Loucy (cell line): ENCODE results near the gene FGD6.
"Not testable (repeated sequence)": the region's sequence is repeated elsewhere in the genome, so short reads cannot be mapped to it uniquely, and the experiment has no call there.

ENCODE experiments used
- H2AFZ ChIP-seq: fragments of 200-600 bp; sonication (generic); 2 replicates; pipeline ENCODE4 v1.6.0; 2016; ENCODE audit warnings: antibody characterized with exemption, mild to moderate bottlenecking, low read length, moderate library complexity
- H3F3A ChIP-seq: fragments of 200-600 bp; 2 replicates; pipeline ENCODE4 v1.6.0; 2016; ENCODE audit warnings: antibody characterized with exemption, low read depth, mild to moderate bottlenecking
- H3K27me3 ChIP-seq: fragments of 200-600 bp; sonication (generic); 2 replicates; pipeline ENCODE4 v1.6.1; 2014; ENCODE audit warnings: low read length, mild to moderate bottlenecking; ENCODE audit not compliant: insufficient read depth, poor library complexity, severe bottlenecking
- H3K36me3 ChIP-seq: fragments of 200-600 bp; sonication (generic); 2 replicates; pipeline ENCODE4 v1.6.1; 2016; ENCODE audit warnings: low read length; ENCODE audit not compliant: insufficient read depth
- H3K4me1 ChIP-seq: fragments of 200-600 bp; sonication (generic); 2 replicates; pipeline ENCODE4 v1.5.1; 2014; ENCODE audit warnings: low read length, mild to moderate bottlenecking; ENCODE audit not compliant: insufficient read depth, poor library complexity, severe bottlenecking
- H3K4me2 ChIP-seq: fragments of 200-600 bp; sonication (generic); 2 replicates; pipeline ENCODE4 v1.6.0; 2014; ENCODE audit warnings: antibody characterized with exemption, low read length, low read depth, mild to moderate bottlenecking; ENCODE audit not compliant: poor library complexity, severe bottlenecking
- H3K4me3 ChIP-seq: fragments of 200-600 bp; sonication (generic); 2 replicates; pipeline ENCODE4 v1.5.1; 2014; ENCODE audit warnings: low read length, mild to moderate bottlenecking, mixed read lengths; ENCODE audit not compliant: poor library complexity, severe bottlenecking
- H3K79me2 ChIP-seq: fragments of 200-600 bp; sonication (generic); 2 replicates; pipeline ENCODE4 v1.6.1; 2014; ENCODE audit warnings: low read length; ENCODE audit not compliant: insufficient read depth
- H3K9ac ChIP-seq: fragments of 200-600 bp; sonication (generic); 2 replicates; pipeline ENCODE4 v1.6.0; 2014; ENCODE audit warnings: mild to moderate bottlenecking, low read depth, low read length, moderate library complexity; ENCODE audit not compliant: poor library complexity, severe bottlenecking
- H3K9me2 ChIP-seq: fragments of 200-600 bp; sonication (generic); replicated peaks from 2 replicates; pipeline ENCODE4 v1.6.1; 2016; ENCODE audit warnings: low read depth, low read length, mixed read lengths
- H3K9me3 ChIP-seq: fragments of 200-600 bp; sonication (generic); 2 replicates; pipeline ENCODE4 v1.6.1; 2014; ENCODE audit warnings: mild to moderate bottlenecking, antibody characterized with exemption, low read length, low read depth; ENCODE audit not compliant: insufficient read depth
- H4K20me1 ChIP-seq: fragments of 200-600 bp; sonication (generic); 2 replicates; pipeline ENCODE4 v1.6.0; 2014; ENCODE audit warnings: antibody characterized with exemption, low read length, mild to moderate bottlenecking; ENCODE audit not compliant: insufficient read depth, poor library complexity, severe bottlenecking
- CTCF ChIP-seq: fragments of 200-600 bp; sonication (generic); conservative IDR thresholded peaks from 2 replicates; pipeline ENCODE4 v1.5.1; 2014; ENCODE audit warnings: mild to moderate bottlenecking, antibody characterized with exemption, low read length
- EZH2phosphoT487 ChIP-seq: fragments of 200-600 bp; IDR thresholded peaks from 2 replicates; pipeline ENCODE4 v1.6.1; 2018; ENCODE audit warnings: antibody characterized with exemption, mild to moderate bottlenecking, moderate library complexity, borderline replicate concordance

The FGD6 gene

GRCh38 chr12:95244350-95244749 is 27.1 kb upstream of the FGD6 start:
- H3K9me3 ChIP-seq = no peaks in the 10 kb centered on the region
- H3K36me3 ChIP-seq = peaks cover 20% of the 10 kb centered on the region; the same call in 1 of the 2 replicates
- H3K79me2 ChIP-seq = peaks cover 98% of the 10 kb centered on the region
- no peak overlapping the region for H3K4me2 ChIP-seq
- peaks cover 12% of the 10 kb centered on the region for H3K4me1 ChIP-seq
- no peak overlapping the region for H2AFZ ChIP-seq
- no peaks in the 10 kb centered on the region for H3K27me3 ChIP-seq
- H4K20me1 ChIP-seq = peaks cover 60% of the 10 kb centered on the region
- no peak overlapping the region for H3K4me3 ChIP-seq
- TF ChIP-seq CTCF = no peak
- TF ChIP-seq EZH2phosphoT487 = no peak
- H3K9me2 ChIP-seq = no peaks in the 10 kb centered on the region
- H3F3A ChIP-seq = no peaks in the 10 kb centered on the region; the same call in 1 of the 2 replicates
- H3K9ac ChIP-seq = no peak overlapping the region

GRCh38 chr12:95243497-95244183 is 26.4 kb upstream of the FGD6 start:
- no peaks in the 10 kb centered on the region; the same call in 1 of the 2 replicates for H3F3A ChIP-seq
- H2AFZ ChIP-seq = no peak overlapping the region
- peaks cover 99% of the 10 kb centered on the region for H3K79me2 ChIP-seq
- no peak overlapping the region for H3K9ac ChIP-seq
- H3K36me3 ChIP-seq = peaks cover 20% of the 10 kb centered on the region; the same call in 1 of the 2 replicates
- no peak overlapping the region for H3K4me2 ChIP-seq
- H3K27me3 ChIP-seq = no peaks in the 10 kb centered on the region
- H3K4me1 ChIP-seq = peaks cover 12% of the 10 kb centered on the region
- H4K20me1 ChIP-seq = peaks cover 62% of the 10 kb centered on the region
- no peaks in the 10 kb centered on the region for H3K9me2 ChIP-seq
- H3K4me3 ChIP-seq = no peak overlapping the region
- H3K9me3 ChIP-seq = no peaks in the 10 kb centered on the region
- TF ChIP-seq CTCF (no peak), EZH2phosphoT487 (no peak)

- Histone ChIP-seq H3K9ac (no peak overlapping the region), H3K4me1 (peaks cover 12% of the 10 kb centered on the region), H4K20me1 (peaks cover 62% of the 10 kb centered on the region), H3K27me3 (no peaks in the 10 kb centered on the region), H3K4me2 (no peak overlapping the region), H2AFZ (no peak overlapping the region), H3K4me3 (no peak overlapping the region), H3K79me2 (peaks cover 100% of the 10 kb centered on the region), H3K36me3 (peaks cover 20% of the 10 kb centered on the region; the same call in 1 of the 2 replicates), H3K9me2 (no peaks in the 10 kb centered on the region), H3K9me3 (no peaks in the 10 kb centered on the region), H3F3A (no peaks in the 10 kb centered on the region; the same call in 1 of the 2 replicates)
- TF ChIP-seq CTCF (no peak), EZH2phosphoT487 (no peak)
These were observed 24.7 kb upstream of the FGD6 start for GRCh38 chr12:95241761-95242506.

GRCh38 chr12:95241138-95241537 is 23.9 kb upstream of the FGD6 start:
- H3K9ac ChIP-seq, H3K4me3 ChIP-seq, H3K9me3 ChIP-seq, H3K27me3 ChIP-seq, H2AFZ ChIP-seq, H3K4me2 ChIP-seq, H3F3A ChIP-seq, H3K4me1 ChIP-seq, H3K9me2 ChIP-seq: not testable (repeated sequence)
- H4K20me1 ChIP-seq = peaks cover 54% of the 10 kb centered on the region
- peaks cover 100% of the 10 kb centered on the region for H3K79me2 ChIP-seq
- H3K36me3 ChIP-seq = peaks cover 20% of the 10 kb centered on the region; the same call in 1 of the 2 replicates
